ENCODE measurements around the gene ARSB.

- no peak for TF ChIP-seq CTCF (IDR thresholded peaks at IDR 0.05; ENCODE audit: low read depth, low read length)
- no peak for TF ChIP-seq EZH2phosphoT487 (IDR thresholded peaks at IDR 0.05; ENCODE audit: low read depth)
Observed at GRCh38 chr5:78757269-78758053, 227.6 kb downstream of the ARSB start.
